HepG2 (cell line): ENCODE data around the gene UNKL. TPM values are rescaled to one million over a fixed set of nuclear protein-coding genes. Genes with fewer than 3 reads are reported as not detected.

Experiments
- BORCS8-MEF2B ChIP-seq: sonication (generic); formaldehyde crosslinking; IDR thresholded peaks from 2 replicates; pipeline ENCODE4 v1.8.0; 2022; ENCODE audit warnings: mild to moderate bottlenecking, missing genetic modification reagents
- DRAP1 ChIP-seq: IDR thresholded peaks from 2 replicates; pipeline ENCODE4 v1.6.1; 2016; ENCODE audit warnings: missing genetic modification reagents, missing compliant biosample characterization
- ELF3 ChIP-seq: IDR thresholded peaks from 2 replicates; pipeline ENCODE4 v1.6.1; 2016; ENCODE audit warnings: missing genetic modification reagents, missing compliant biosample characterization
- FOSL1 ChIP-seq: sonication (generic); formaldehyde crosslinking; IDR thresholded peaks from 2 replicates; pipeline ENCODE4 v1.9.0; 2021; ENCODE audit warnings: missing genetic modification reagents, borderline replicate concordance
- HMG20B ChIP-seq: conservative IDR thresholded peaks from 2 replicates; pipeline ENCODE4 v1.6.1; 2016; ENCODE audit warnings: missing genetic modification reagents, missing compliant biosample characterization
- HMGXB3 ChIP-seq: sonication (generic); formaldehyde crosslinking; IDR thresholded peaks from 2 replicates; pipeline ENCODE4 v1.4.0; 2020; ENCODE audit warnings: missing genetic modification reagents, borderline replicate concordance
- JUND ChIP-seq: sonication (generic); formaldehyde crosslinking; IDR thresholded peaks from 2 replicates; pipeline ENCODE4 v1.8.0; 2022; ENCODE audit warnings: mild to moderate bottlenecking, missing genetic modification reagents
- KDM3A ChIP-seq: IDR thresholded peaks from 2 replicates; pipeline ENCODE4 v1.6.1; 2018; ENCODE audit warnings: low read depth, missing compliant biosample characterization
- MEIS1 ChIP-seq: sonication (generic); formaldehyde crosslinking; IDR thresholded peaks from 2 replicates; pipeline ENCODE4 v1.9.0; 2021; ENCODE audit warnings: mild to moderate bottlenecking, missing genetic modification reagents, moderate library complexity, borderline replicate concordance
- PBX2 ChIP-seq: IDR thresholded peaks from 2 replicates; pipeline ENCODE4 v1.6.1; 2016; ENCODE audit warnings: control low read depth
- RARA ChIP-seq: IDR thresholded peaks from 2 replicates; pipeline ENCODE4 v1.6.1; 2016; ENCODE audit warnings: missing genetic modification reagents, missing compliant biosample characterization
- RFX5 ChIP-seq: IDR thresholded peaks from 2 replicates; pipeline ENCODE4 v1.6.1; 2011; ENCODE audit warnings: low read depth, low read length, improper control_type of control experiment
- SMARCC2 ChIP-seq: fragments of 450-650 bp; IDR thresholded peaks from 2 replicates; pipeline ENCODE4 v1.6.1; 2017; ENCODE audit warnings: antibody characterized with exemption, mild to moderate bottlenecking
- SMARCE1 ChIP-seq: fragments of 450-650 bp; IDR thresholded peaks from 2 replicates; pipeline ENCODE4 v1.6.1; 2017; ENCODE audit warnings: borderline replicate concordance
- SMYD3 ChIP-seq: sonication (generic); formaldehyde crosslinking; IDR thresholded peaks from 2 replicates; pipeline ENCODE4 v1.8.1; 2023; ENCODE audit warnings: mild to moderate bottlenecking, missing genetic modification reagents
- THRA ChIP-seq: sonication (generic); formaldehyde crosslinking; IDR thresholded peaks from 2 replicates; pipeline ENCODE4 v1.4.0; 2020; ENCODE audit warnings: missing genetic modification reagents, borderline replicate concordance
- YEATS4 ChIP-seq: sonication (generic); formaldehyde crosslinking; IDR thresholded peaks from 2 replicates; pipeline ENCODE4 v1.4.0; 2020; ENCODE audit warnings: missing genetic modification reagents, borderline replicate concordance
- ZFYVE20 ChIP-seq: sonication (generic); formaldehyde crosslinking; IDR thresholded peaks from 2 replicates; pipeline ENCODE4 v1.8.0; 2023; ENCODE audit warnings: low read depth, mild to moderate bottlenecking, moderate library complexity, missing genetic modification reagents, borderline replicate concordance
- ZKSCAN1 ChIP-seq: fragments of 150-350 bp; IDR thresholded peaks from 2 replicates; pipeline ENCODE4 v1.6.1; 2014; ENCODE audit warnings: low read length
- ZNF282 ChIP-seq: fragments of 450-650 bp; IDR thresholded peaks from 2 replicates; pipeline ENCODE4 v1.6.1; 2018; ENCODE audit not compliant: partially characterized antibody
- ZNF33B ChIP-seq: sonication (generic); formaldehyde crosslinking; IDR thresholded peaks from 2 replicates; pipeline ENCODE4 v1.5.1; 2020; ENCODE audit warnings: mild to moderate bottlenecking, missing genetic modification reagents
- ZNF34 ChIP-seq: sonication (generic); formaldehyde crosslinking; IDR thresholded peaks from 2 replicates; pipeline ENCODE4 v1.4.0; 2020; ENCODE audit warnings: mild to moderate bottlenecking, missing genetic modification reagents, borderline replicate concordance
- ZNF589 ChIP-seq: sonication (generic); formaldehyde crosslinking; conservative IDR thresholded peaks from 2 replicates; pipeline ENCODE4 v1.8.0; 2022; ENCODE audit warnings: mild to moderate bottlenecking, moderate library complexity, missing genetic modification reagents
- polyA plus RNA-seq, 8 experiments: library from polyadenylated mRNA; depleted of rRNA in 3 of 8; stranded (reverse) in 7 of 8; unstranded in 1 of 8; fragments of >200 nt; fragmentation: Illumina TruSeq in 4 of 8; extraction: Trizol in 4 of 8; gene quantifications; 2 replicates each; pipeline versions ENCODE4 v1.2.1 to v1.2.3, GENCODE V29; 2011 to 2016; ENCODE audit warnings: low read depth in 4 of 8, missing spikeins in 1 of 8, mixed read lengths in 1 of 8; ENCODE audit not compliant: insufficient read depth in 1 of 8
- total RNA-seq, 5 experiments: library from RNA; depleted of rRNA; stranded (reverse); fragments of >200 nt; fragmentation: Illumina TruSeq; extraction: Trizol; gene quantifications; 2 replicates each; pipeline ENCODE4 v1.2.3, GENCODE V29; 2016; ENCODE audit warnings: low read depth in 1 of 5

UNKL gene
- total and polyA plus RNA-seq, 2 of the 13 experiments (the other 11 are each of a cell fraction or from before 2014, with no cell fraction given) = 10.4 to 17.6 TPM

- no peak for TF ChIP-seq PBX2 (CRISPR knock-in tag)
- TF ChIP-seq HMG20B = peak; percentile 81
- TF ChIP-seq DRAP1 (CRISPR knock-in tag) = peak; percentile 62; the same call in 1 of the 2 replicates
- 0 out of 2 replicates have a peak, but pooled peaks have one; percentile 36 for TF ChIP-seq ZNF34 (CRISPR knock-in tag)
- TF ChIP-seq ZFYVE20 (CRISPR knock-in tag) = no peak
- peak; percentile 20; the same call in 1 of the 2 replicates for TF ChIP-seq ELF3 (CRISPR knock-in tag)
- TF ChIP-seq SMARCC2 = no peak
- TF ChIP-seq BORCS8-MEF2B (CRISPR knock-in tag) = 0 out of 2 replicates have a peak, but pooled peaks have one; percentile 57
- peak; percentile 48; the same call in 1 of the 2 replicates for TF ChIP-seq THRA (CRISPR knock-in tag)
- peak; percentile 68; the same call in 1 of the 2 replicates for TF ChIP-seq HMGXB3
- no peak for TF ChIP-seq FOSL1 (CRISPR knock-in tag)
- TF ChIP-seq JUND = no peak
- peak; percentile 56; the same call in 1 of the 2 replicates for TF ChIP-seq YEATS4 (CRISPR knock-in tag)
- TF ChIP-seq ZNF33B (CRISPR knock-in tag) = 0 out of 2 replicates have a peak, but pooled peaks have one; percentile 56
- no peak for TF ChIP-seq SMYD3
- TF ChIP-seq RFX5 = no peak
- no peak for TF ChIP-seq ZKSCAN1
- TF ChIP-seq MEIS1 (CRISPR knock-in tag) = peak; percentile 57; the same call in 1 of the 2 replicates
- 0 out of 2 replicates have a peak, but pooled peaks have one; percentile 58 for TF ChIP-seq ZNF589 (CRISPR knock-in tag)
- peak; percentile 72 for TF ChIP-seq RARA (CRISPR knock-in tag)
- TF ChIP-seq ZNF282 = no peak
- TF ChIP-seq SMARCE1 = no peak
- peak; percentile 65; the same call in 1 of the 2 replicates for TF ChIP-seq KDM3A (CRISPR knock-in tag)
Observed at GRCh38 chr16:1430759-1431496, 16.4 kb upstream of the UNKL start, which contains the start of gene PERCC1 (continued).
